HepG2 (cell line): ENCODE data around the gene SEC24A. TPM values are rescaled to one million over a fixed set of nuclear protein-coding genes. Genes with fewer than 3 reads are reported as not detected.

Source experiments
- ARHGAP35 ChIP-seq: sonication (generic); formaldehyde crosslinking; IDR thresholded peaks from 2 replicates; pipeline ENCODE4 v1.9.0; 2022; ENCODE audit warnings: mild to moderate bottlenecking, inconsistent platforms, moderate library complexity, missing genetic modification reagents, borderline replicate concordance
- CEBPB ChIP-seq: IDR thresholded peaks from 2 replicates; pipeline ENCODE4 v1.6.1; 2011; ENCODE audit warnings: low read depth, low read length, improper control_type of control experiment, borderline replicate concordance
- CHD2 ChIP-seq: IDR thresholded peaks from 2 replicates; pipeline ENCODE4 v1.6.1; 2011; ENCODE audit warnings: low read depth, low read length, improper control_type of control experiment
- ISL2 ChIP-seq: sonication (generic); formaldehyde crosslinking; IDR thresholded peaks from 2 replicates; pipeline ENCODE4 v1.5.0; 2020; ENCODE audit warnings: missing genetic modification reagents
- NR2C2 ChIP-seq: sonication (generic); formaldehyde crosslinking; IDR thresholded peaks from 2 replicates; pipeline ENCODE4 v1.4.0; 2020; ENCODE audit warnings: missing genetic modification reagents, mild to moderate bottlenecking, moderate library complexity, borderline replicate concordance
- TARDBP ChIP-seq: sonication (generic); formaldehyde crosslinking; IDR thresholded peaks from 2 replicates; pipeline ENCODE4 v1.8.0; 2022; ENCODE audit warnings: mild to moderate bottlenecking, missing genetic modification reagents
- ZMYM3 ChIP-seq: sonication (generic); formaldehyde crosslinking; IDR thresholded peaks from 2 replicates; pipeline ENCODE4 v1.5.1; 2020; ENCODE audit warnings: mild to moderate bottlenecking, missing genetic modification reagents
- ZNF138 ChIP-seq: sonication (generic); formaldehyde crosslinking; IDR thresholded peaks from 2 replicates; pipeline ENCODE4 v1.5.0; 2020; ENCODE audit warnings: mild to moderate bottlenecking, low read depth, missing genetic modification reagents
- ZNF296 ChIP-seq: sonication (generic); formaldehyde crosslinking; conservative IDR thresholded peaks from 2 replicates; pipeline ENCODE4 v1.5.0; 2020; ENCODE audit warnings: mild to moderate bottlenecking, missing genetic modification reagents
- ZNF558 ChIP-seq: sonication (generic); formaldehyde crosslinking; IDR thresholded peaks from 2 replicates; pipeline ENCODE4 v1.9.0; 2022; ENCODE audit warnings: mild to moderate bottlenecking, missing genetic modification reagents, borderline replicate concordance
- ZNF572 ChIP-seq: sonication (generic); formaldehyde crosslinking; IDR thresholded peaks from 2 replicates; pipeline ENCODE4 v1.5.1; 2020; ENCODE audit warnings: mild to moderate bottlenecking, missing genetic modification reagents
- ZNF644 ChIP-seq: IDR thresholded peaks from 2 replicates; pipeline ENCODE4 v1.6.1; 2016; ENCODE audit warnings: low read depth
- ZSCAN20 ChIP-seq: sonication (generic); formaldehyde crosslinking; IDR thresholded peaks from 2 replicates; pipeline ENCODE4 v1.4.0; 2020; ENCODE audit warnings: missing genetic modification reagents, mild to moderate bottlenecking, borderline replicate concordance
- ZSCAN30 ChIP-seq: sonication (generic); formaldehyde crosslinking; IDR thresholded peaks from 2 replicates; pipeline ENCODE4 v1.5.0; 2020; ENCODE audit warnings: mild to moderate bottlenecking, missing genetic modification reagents
- polyA plus RNA-seq, 8 experiments: library from polyadenylated mRNA; depleted of rRNA in 3 of 8; stranded (reverse) in 7 of 8; unstranded in 1 of 8; fragments of >200 nt; fragmentation: Illumina TruSeq in 4 of 8; extraction: Trizol in 4 of 8; gene quantifications; 2 replicates each; pipeline versions ENCODE4 v1.2.1 to v1.2.3, GENCODE V29; 2011 to 2016; ENCODE audit warnings: low read depth in 4 of 8, missing spikeins in 1 of 8, mixed read lengths in 1 of 8; ENCODE audit not compliant: insufficient read depth in 1 of 8
- total RNA-seq, 5 experiments: library from RNA; depleted of rRNA; stranded (reverse); fragments of >200 nt; fragmentation: Illumina TruSeq; extraction: Trizol; gene quantifications; 2 replicates each; pipeline ENCODE4 v1.2.3, GENCODE V29; 2016; ENCODE audit warnings: low read depth in 1 of 5
- TF ChIP-seq, protein P1 (sequence below): sonication (generic); formaldehyde crosslinking; IDR thresholded peaks from 2 replicates; pipeline ENCODE4 v1.4.0; 2020; ENCODE audit warnings: mild to moderate bottlenecking, missing genetic modification reagents
- TF ChIP-seq, protein P2 (sequence below): sonication (generic); formaldehyde crosslinking; IDR thresholded peaks from 2 replicates; pipeline ENCODE4 v1.5.1; 2020; ENCODE audit warnings: missing genetic modification reagents, mild to moderate bottlenecking, borderline replicate concordance
- TF ChIP-seq, protein P3 (sequence below): sonication (generic); formaldehyde crosslinking; IDR thresholded peaks from 2 replicates; pipeline ENCODE4 v1.8.0; 2022; ENCODE audit warnings: mild to moderate bottlenecking, missing genetic modification reagents
- TF ChIP-seq, protein P4 (sequence below): sonication (generic); formaldehyde crosslinking; IDR thresholded peaks from 2 replicates; pipeline ENCODE4 v1.8.0; 2022; ENCODE audit warnings: missing genetic modification reagents, mild to moderate bottlenecking, inconsistent platforms, borderline replicate concordance
- TF ChIP-seq, protein P5 (sequence below): sonication (generic); formaldehyde crosslinking; IDR thresholded peaks from 2 replicates; pipeline ENCODE4 v1.8.1; 2023; ENCODE audit warnings: mild to moderate bottlenecking, missing genetic modification reagents

The SEC24A gene
- total and polyA plus RNA-seq, 2 of the 13 experiments (the other 11 are each of a cell fraction or from before 2014, with no cell fraction given), result 30.5 to 56.8 TPM

DNA sequence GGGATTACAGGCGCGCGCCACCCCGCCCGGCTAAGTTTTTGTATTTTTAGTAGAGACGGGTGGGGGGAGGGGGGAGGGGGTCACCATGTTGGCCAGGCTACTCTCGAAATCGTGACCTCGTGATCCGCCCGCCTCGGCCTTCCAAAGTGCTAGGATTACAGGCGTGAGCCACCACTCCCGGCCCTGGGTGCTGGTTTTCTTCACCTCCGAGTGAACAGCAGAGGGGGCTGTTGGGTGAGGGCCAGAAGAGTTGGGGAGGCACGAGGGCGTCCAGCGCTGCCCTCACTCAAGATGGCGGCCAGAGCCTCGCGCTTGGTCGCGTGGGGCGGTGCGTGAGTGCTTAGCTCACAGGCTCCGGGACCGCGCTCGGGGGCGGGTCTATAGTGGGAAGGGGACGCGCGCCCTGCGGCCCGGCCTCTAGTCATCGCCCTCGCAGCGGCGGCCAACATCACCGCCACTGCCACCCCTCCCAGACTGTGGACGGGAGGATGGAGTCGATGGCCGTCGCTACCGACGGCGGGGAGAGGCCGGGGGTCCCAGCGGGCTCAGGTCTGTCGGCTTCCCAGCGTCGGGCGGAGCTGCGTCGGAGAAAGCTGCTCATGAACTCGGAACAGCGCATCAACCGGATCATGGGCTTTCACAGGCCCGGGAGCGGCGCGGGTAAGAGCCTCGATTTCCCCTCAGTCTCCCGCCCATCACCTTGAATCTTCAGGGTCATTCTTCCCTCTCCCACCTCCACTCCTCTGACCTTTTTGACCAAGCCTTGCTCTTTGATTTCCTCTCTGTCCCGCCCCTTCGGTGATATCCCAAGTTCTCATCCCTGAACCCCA, 89.8 kb downstream of the SEC24A start, which contains the start of gene CAMLG (continued):
- TF ChIP-seq, protein P1, sequence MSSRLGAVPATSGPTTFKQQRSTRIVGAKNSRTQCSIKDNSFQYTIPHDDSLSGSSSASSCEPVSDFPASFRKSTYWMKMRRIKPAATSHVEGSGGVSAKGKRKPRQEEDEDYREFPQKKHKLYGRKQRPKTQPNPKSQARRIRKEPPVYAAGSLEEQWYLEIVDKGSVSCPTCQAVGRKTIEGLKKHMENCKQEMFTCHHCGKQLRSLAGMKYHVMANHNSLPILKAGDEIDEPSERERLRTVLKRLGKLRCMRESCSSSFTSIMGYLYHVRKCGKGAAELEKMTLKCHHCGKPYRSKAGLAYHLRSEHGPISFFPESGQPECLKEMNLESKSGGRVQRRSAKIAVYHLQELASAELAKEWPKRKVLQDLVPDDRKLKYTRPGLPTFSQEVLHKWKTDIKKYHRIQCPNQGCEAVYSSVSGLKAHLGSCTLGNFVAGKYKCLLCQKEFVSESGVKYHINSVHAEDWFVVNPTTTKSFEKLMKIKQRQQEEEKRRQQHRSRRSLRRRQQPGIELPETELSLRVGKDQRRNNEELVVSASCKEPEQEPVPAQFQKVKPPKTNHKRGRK, result no peak
- TF ChIP-seq TARDBP (CRISPR knock-in tag), result peak; percentile 97
- peak; percentile 91; the same call in 1 of the 2 replicates for TF ChIP-seq ZNF572 (CRISPR knock-in tag)
- TF ChIP-seq, protein P2, sequence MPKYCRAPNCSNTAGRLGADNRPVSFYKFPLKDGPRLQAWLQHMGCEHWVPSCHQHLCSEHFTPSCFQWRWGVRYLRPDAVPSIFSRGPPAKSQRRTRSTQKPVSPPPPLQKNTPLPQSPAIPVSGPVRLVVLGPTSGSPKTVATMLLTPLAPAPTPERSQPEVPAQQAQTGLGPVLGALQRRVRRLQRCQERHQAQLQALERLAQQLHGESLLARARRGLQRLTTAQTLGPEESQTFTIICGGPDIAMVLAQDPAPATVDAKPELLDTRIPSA (CRISPR knock-in tag), result peak; percentile 76; the same call in 1 of the 2 replicates
- peak; percentile 82; the same call in 1 of the 2 replicates for TF ChIP-seq ZNF558 (CRISPR knock-in tag)
- peak; percentile 76; the same call in 1 of the 2 replicates for TF ChIP-seq ZNF644 (CRISPR knock-in tag)
- TF ChIP-seq, protein P3, sequence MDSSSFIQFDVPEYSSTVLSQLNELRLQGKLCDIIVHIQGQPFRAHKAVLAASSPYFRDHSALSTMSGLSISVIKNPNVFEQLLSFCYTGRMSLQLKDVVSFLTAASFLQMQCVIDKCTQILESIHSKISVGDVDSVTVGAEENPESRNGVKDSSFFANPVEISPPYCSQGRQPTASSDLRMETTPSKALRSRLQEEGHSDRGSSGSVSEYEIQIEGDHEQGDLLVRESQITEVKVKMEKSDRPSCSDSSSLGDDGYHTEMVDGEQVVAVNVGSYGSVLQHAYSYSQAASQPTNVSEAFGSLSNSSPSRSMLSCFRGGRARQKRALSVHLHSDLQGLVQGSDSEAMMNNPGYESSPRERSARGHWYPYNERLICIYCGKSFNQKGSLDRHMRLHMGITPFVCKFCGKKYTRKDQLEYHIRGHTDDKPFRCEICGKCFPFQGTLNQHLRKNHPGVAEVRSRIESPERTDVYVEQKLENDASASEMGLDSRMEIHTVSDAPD (CRISPR knock-in tag), result no peak
- 0 out of 2 replicates have a peak, but pooled peaks have one; percentile 29 for TF ChIP-seq ZSCAN20 (CRISPR knock-in tag)
- TF ChIP-seq, protein P4, sequence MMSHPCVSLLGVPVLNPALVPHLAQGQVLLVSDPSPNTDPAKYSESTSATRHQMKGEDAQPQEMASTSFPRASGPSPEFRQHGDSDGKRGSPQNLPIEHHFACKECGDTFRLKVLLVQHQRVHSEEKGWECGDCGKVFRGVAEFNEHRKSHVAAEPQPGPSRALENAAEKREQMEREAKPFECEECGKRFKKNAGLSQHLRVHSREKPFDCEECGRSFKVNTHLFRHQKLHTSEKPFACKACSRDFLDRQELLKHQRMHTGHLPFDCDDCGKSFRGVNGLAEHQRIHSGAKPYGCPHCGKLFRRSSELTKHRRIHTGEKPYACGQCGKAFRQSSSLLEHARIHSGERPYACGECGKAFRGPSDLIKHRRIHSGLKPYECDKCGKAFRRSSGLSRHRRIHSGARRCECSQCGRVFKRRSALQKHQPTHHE (CRISPR knock-in tag), result peak; percentile 80; the same call in 1 of the 2 replicates
- no peak for TF ChIP-seq CEBPB
- TF ChIP-seq ZMYM3 (CRISPR knock-in tag), result peak; percentile 69; the same call in 1 of the 2 replicates
- TF ChIP-seq, protein P5, sequence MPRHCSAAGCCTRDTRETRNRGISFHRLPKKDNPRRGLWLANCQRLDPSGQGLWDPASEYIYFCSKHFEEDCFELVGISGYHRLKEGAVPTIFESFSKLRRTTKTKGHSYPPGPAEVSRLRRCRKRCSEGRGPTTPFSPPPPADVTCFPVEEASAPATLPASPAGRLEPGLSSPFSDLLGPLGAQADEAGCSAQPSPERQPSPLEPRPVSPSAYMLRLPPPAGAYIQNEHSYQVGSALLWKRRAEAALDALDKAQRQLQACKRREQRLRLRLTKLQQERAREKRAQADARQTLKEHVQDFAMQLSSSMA (CRISPR knock-in tag), result peak; percentile 72; the same call in 1 of the 2 replicates
- TF ChIP-seq NR2C2 (CRISPR knock-in tag), result peak; percentile 91
- TF ChIP-seq ZSCAN30 (CRISPR knock-in tag), result no peak
- no peak for TF ChIP-seq ARHGAP35 (CRISPR knock-in tag)
- TF ChIP-seq ZNF138, result peak; percentile 89
- TF ChIP-seq ZNF296 (CRISPR knock-in tag), result peak; percentile 46; the same call in 1 of the 2 replicates
- TF ChIP-seq CHD2, result peak; percentile 16; the same call in 1 of the 2 replicates
- peak; percentile 86 for TF ChIP-seq ISL2 (CRISPR knock-in tag)
